Measurements from ENCODE around the gene MAPK1. TPM values are rescaled to one million over a fixed set of nuclear protein-coding genes. Genes with fewer than 3 reads are reported as not detected.
"Not testable (repeated sequence)": the region's sequence is repeated elsewhere in the genome, so short reads cannot be mapped to it uniquely, and the experiment has no call there.

MAPK1 gene
- total RNA-seq, 1 experiment from 2014 or later: 122 TPM

DNA sequence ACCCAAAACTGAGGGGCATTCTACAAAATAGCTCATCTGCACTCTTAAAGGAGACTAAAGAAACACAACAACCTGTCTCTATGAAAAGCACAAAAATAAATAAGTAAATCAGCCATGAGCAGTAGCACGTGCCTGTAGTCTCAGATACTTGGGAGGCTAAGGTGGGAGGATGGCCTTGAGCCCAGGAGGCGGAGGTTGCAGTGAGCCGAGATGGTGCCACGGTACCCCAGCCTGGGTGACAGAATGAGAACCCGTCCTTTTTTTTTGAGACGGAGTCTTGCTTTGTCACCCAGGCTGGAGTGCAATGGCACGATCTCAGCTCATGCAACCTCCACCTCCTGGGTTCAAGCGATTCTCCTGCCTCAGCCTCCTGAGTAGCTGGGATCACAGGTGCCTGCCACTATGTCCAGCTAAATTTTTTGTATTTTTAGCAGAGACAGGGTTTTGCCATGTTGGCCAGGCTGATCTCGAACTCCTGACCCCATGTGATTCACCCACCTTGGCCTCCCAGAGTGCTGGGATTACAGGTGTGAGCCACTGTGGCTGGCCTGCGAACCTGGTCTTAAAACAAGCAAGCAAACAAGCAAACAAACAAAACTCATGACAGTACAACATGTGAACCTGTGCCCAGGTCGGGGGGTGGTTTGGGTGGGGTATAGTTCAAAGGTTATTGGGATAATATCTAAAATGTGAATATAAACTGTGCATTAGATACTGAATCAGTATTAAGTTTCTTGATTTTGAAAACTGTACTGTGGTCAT, 76.4 kb downstream of the MAPK1 start:
- H3K4me1 ChIP-seq (ENCODE audit: control insufficient read depth, insufficient read depth, low read length); ATAC-seq; H3K9me3 ChIP-seq (ENCODE audit: control insufficient read depth, insufficient read depth, low read depth, low read length); H3K36me3 ChIP-seq (ENCODE audit: control insufficient read depth, insufficient read depth, low read length); BruUV-seq (replicated peaks); in situ Hi-C loops (cut with HindIII; ENCODE audit: low pct_unique_long_range_greater_than_20kb, low sequenced_read_pairs); H3K27me3 ChIP-seq (ENCODE audit: control insufficient read depth, insufficient read depth, low read length); intact Hi-C loops (cut with micrococcal nuclease; ENCODE audit: unreplicated experiment); DNase-seq (ENCODE audit: low read depth, low spot score); H3K4me3 ChIP-seq (ENCODE audit: low read depth in 2 of 2, low read length in 2 of 2); H3K27ac ChIP-seq (ENCODE audit: low read length): not testable (repeated sequence)
- CTCF ChIA-PET: interaction anchor here (0.6 kb wide), 1 partner anchor 123 kb away, joined by 3 read pairs; no protein-coding TSS in a partner anchor
- POLR2A ChIA-PET: interaction anchor here (1.1 kb wide), 1 partner anchor 76 kb away, joined by 4 read pairs; no protein-coding TSS in a partner anchor

DNA sequence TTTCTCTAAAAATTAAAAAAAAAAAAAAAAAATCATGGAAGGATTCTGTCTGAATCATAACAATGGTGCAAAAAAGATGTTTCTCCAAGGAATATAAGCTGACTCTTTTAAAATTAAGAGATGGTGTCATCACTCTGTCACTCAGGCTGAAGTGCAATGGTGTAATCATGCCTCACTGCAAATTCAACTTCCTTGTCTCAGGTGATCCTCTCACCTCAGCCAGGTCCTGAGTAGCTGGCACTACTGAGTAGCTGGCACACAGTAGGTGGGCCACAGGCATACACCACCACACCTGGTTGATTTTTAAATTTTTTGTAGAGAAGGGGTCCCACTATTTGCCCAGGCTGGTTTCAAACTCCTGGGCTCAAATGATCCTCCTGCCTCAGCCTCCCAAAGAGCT, 77.1 kb downstream of the MAPK1 start:
- ATAC-seq (no peak), DNase-seq (ENCODE audit: low read depth, low spot score) (no peak)
- H3K4me3 ChIP-seq (ENCODE audit: low read depth in 2 of 2, low read length in 2 of 2): no peak overlapping the region
- no peaks in the 10 kb centered on the region for H3K4me1 ChIP-seq (ENCODE audit: control insufficient read depth, insufficient read depth, low read length)
- H3K27me3 ChIP-seq (ENCODE audit: control insufficient read depth, insufficient read depth, low read length): no peaks in the 10 kb centered on the region
- TF ChIP-seq, protein P1, sequence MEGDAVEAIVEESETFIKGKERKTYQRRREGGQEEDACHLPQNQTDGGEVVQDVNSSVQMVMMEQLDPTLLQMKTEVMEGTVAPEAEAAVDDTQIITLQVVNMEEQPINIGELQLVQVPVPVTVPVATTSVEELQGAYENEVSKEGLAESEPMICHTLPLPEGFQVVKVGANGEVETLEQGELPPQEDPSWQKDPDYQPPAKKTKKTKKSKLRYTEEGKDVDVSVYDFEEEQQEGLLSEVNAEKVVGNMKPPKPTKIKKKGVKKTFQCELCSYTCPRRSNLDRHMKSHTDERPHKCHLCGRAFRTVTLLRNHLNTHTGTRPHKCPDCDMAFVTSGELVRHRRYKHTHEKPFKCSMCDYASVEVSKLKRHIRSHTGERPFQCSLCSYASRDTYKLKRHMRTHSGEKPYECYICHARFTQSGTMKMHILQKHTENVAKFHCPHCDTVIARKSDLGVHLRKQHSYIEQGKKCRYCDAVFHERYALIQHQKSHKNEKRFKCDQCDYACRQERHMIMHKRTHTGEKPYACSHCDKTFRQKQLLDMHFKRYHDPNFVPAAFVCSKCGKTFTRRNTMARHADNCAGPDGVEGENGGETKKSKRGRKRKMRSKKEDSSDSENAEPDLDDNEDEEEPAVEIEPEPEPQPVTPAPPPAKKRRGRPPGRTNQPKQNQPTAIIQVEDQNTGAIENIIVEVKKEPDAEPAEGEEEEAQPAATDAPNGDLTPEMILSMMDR (IDR thresholded peaks at IDR 0.05): no peak
- TF ChIP-seq, protein P2, sequence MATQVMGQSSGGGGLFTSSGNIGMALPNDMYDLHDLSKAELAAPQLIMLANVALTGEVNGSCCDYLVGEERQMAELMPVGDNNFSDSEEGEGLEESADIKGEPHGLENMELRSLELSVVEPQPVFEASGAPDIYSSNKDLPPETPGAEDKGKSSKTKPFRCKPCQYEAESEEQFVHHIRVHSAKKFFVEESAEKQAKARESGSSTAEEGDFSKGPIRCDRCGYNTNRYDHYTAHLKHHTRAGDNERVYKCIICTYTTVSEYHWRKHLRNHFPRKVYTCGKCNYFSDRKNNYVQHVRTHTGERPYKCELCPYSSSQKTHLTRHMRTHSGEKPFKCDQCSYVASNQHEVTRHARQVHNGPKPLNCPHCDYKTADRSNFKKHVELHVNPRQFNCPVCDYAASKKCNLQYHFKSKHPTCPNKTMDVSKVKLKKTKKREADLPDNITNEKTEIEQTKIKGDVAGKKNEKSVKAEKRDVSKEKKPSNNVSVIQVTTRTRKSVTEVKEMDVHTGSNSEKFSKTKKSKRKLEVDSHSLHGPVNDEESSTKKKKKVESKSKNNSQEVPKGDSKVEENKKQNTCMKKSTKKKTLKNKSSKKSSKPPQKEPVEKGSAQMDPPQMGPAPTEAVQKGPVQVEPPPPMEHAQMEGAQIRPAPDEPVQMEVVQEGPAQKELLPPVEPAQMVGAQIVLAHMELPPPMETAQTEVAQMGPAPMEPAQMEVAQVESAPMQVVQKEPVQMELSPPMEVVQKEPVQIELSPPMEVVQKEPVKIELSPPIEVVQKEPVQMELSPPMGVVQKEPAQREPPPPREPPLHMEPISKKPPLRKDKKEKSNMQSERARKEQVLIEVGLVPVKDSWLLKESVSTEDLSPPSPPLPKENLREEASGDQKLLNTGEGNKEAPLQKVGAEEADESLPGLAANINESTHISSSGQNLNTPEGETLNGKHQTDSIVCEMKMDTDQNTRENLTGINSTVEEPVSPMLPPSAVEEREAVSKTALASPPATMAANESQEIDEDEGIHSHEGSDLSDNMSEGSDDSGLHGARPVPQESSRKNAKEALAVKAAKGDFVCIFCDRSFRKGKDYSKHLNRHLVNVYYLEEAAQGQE (IDR thresholded peaks at IDR 0.05; ENCODE audit: insufficient read depth in 1 of 2, low read depth in 2 of 2, low read length in 1 of 2): no peak
- TF ChIP-seq TCF7L2 (IDR thresholded peaks at IDR 0.05; ENCODE audit: low read depth, low read length) (no peak), POLR2AphosphoS5 (IDR thresholded peaks at IDR 0.05; ENCODE audit: low read depth, low read length) (no peak), SIN3A (IDR thresholded peaks at IDR 0.05; ENCODE audit: borderline replicate concordance, insufficient read depth, low read depth, low read length) (no peak)
- intact Hi-C loops (cut with micrococcal nuclease; ENCODE audit: unreplicated experiment) (no loop called here), in situ Hi-C loops (cut with HindIII; ENCODE audit: low pct_unique_long_range_greater_than_20kb, low sequenced_read_pairs) (no loop called here)
- no peaks in the 10 kb centered on the region for H3K9me3 ChIP-seq (ENCODE audit: control insufficient read depth, insufficient read depth, low read depth, low read length)
- H3K27ac ChIP-seq (ENCODE audit: low read length): no peak overlapping the region
- ChIA-PET CTCF (no interaction called here), POLR2A (interaction anchor here (1.1 kb wide), 1 partner anchor 76 kb away, joined by 4 read pairs; no protein-coding TSS in a partner anchor)
- BruUV-seq (replicated peaks): no TSS peak
- peaks cover 7% of the 10 kb centered on the region; the same call in 1 of the 2 replicates for H3K36me3 ChIP-seq (ENCODE audit: control insufficient read depth, insufficient read depth, low read length)

DNA sequence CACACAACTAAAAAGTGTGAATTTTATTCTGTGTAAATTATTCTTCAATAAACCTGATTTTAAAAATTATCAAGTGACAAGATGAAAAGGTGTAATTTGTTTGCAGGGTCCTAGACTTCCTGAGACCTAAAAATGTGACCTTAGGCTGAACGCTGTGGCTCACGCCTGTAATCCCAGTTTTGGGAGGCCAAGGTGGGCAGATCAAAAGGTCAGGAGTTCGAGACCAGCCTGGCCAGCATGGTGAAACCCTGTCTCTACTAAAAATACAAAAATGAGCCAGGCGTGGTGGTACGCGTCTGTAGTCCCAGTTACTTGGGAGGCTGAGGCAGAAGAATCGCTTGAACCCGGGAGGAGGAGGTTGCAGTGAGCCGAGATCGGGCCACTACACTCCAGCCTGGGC, 79.9 kb downstream of the MAPK1 start:
- BruUV-seq (replicated peaks); H3K4me3 ChIP-seq (ENCODE audit: low read depth in 2 of 2, low read length in 2 of 2); ATAC-seq; POLR2A ChIA-PET; H3K9me3 ChIP-seq (ENCODE audit: control insufficient read depth, insufficient read depth, low read depth, low read length); H3K27me3 ChIP-seq (ENCODE audit: control insufficient read depth, insufficient read depth, low read length); H3K36me3 ChIP-seq (ENCODE audit: control insufficient read depth, insufficient read depth, low read length); CTCF ChIA-PET; H3K4me1 ChIP-seq (ENCODE audit: control insufficient read depth, insufficient read depth, low read length); in situ Hi-C loops (cut with HindIII; ENCODE audit: low pct_unique_long_range_greater_than_20kb, low sequenced_read_pairs); H3K27ac ChIP-seq (ENCODE audit: low read length); intact Hi-C loops (cut with micrococcal nuclease; ENCODE audit: unreplicated experiment); DNase-seq (ENCODE audit: low read depth, low spot score): not testable (repeated sequence)
